ENCODE results near the gene RSKR.
"Not testable (repeated sequence)": the region's sequence is repeated elsewhere in the genome, so short reads cannot be mapped to it uniquely, and the experiment has no call there.

Gene RSKR

DNA sequence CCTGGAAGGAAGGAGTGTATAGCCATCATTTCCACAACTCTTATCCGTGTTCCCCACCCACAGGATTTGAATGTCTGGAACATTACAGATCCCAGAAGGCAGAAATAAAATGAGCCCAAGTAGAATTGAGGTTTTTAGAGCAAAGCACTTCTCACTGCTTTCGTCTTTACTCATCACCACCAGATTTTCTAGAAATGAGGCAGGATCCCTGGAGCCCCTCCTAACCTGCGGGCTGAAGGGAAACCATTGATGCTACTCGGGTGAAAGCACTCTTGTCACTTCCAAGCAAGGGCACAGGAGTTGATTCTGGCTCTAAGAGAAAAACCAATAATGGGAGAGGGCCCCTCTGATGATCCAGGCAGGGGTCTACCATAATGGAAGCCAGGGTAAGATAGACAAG is 34.5 kb downstream of the RSKR start:
- in situ Hi-C loops (cut with MboI; ENCODE audit: low sequenced_read_pairs) = no loop called here

DNA sequence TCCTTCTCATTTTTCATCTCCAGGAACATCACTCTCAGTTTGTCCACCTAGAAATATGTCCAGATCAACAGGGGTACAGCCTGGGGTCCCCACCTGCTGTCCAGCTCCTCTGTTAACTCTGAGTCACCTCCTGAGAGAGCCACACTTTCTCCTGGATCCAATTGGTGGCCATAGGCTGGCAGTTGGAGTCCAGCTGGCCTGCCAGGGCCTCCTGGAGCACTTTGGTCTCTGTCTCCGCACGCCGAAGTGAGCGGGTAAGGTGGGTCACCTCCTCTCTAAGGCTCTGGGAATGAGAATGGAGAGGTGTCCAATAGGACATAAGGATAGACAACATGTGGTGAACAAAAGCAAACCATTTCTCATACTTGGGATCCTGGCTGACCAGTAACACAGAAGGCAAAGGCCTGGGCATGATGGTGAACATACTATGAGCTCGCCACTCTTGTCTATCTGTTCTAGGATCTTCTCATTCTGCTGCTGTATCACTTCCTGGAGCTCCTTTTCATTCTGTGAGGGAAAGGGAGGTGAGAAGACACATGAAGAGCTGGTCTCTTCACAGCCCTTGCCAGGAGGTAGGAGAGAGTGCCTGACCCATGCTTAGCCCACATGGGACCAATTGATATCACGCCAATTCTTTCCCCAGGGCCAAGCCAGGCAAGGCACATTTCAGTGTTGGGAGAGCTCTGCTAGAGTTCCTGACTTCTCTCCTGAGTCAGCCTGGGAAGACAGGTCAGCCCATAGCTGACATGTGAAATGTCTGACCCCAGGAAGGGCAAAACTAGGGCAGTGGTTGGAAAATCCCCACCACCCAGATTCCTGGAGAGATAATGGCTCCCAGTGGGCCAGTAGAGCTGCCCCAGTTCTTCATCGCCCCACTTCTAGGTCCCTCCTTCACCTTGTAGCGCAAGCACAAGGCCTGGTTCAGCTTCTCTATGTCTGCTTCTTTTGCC is 35.5 kb downstream of the RSKR start:
- in situ Hi-C loops (cut with MboI; ENCODE audit: low sequenced_read_pairs) = no loop called here

DNA sequence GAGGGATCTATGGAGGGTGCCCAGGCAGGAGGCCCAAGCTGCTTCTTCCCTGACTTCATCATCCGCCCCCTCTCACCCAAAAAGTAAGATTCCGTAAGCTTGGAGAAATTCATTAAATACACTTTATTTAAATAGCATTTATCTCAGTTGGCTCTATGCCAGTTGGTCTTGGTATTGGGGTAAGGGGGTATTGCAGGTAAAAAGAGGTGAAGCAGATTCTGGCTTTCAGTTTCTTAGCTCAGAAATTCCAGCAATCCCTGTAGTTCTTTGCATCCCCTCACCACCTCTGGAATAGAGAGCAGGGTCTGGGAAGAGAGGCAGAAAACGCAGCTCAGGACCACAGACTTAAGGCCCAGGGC is 36.5 kb downstream of the RSKR start:
- in situ Hi-C loops (cut with MboI; ENCODE audit: low sequenced_read_pairs) = no loop called here

DNA sequence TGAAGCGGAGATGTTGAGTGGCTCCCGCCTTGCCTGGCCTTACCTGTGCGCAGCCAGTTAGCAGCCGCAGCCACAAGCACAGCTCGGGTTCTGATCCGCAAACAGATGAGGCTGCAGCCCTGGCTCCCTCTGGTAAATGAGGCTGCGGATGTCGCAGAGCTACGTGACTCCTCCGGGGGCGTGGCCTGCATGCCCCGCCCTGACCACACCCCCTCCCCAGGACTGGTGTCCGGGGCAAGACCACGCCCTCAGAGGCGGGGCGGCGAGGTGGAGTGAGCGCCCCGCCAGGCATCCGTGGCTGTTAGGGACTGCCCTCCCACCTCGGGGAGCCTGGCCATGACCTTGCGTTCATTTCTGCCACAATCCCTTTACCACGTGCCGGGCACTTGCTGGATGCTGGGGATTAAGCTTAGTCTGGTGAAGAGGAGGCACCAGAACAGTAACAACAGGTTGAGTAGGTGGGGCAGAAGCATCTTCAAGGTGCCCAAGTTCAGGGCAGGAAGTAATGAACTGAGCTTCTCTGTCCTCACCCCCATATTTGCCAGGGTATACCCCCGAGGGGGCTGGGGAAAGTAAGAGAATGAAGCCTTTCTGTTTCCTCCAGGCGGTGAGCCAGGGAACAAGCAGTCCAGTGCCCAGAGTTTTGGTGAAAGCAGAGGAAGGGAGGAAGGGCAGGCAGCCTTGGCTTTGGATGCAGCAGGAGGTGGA is 37.1 kb downstream of the RSKR start, which contains the start of gene ALDOC:
TSS of gene ALDOC (minus strand) at position 138 of the 708 bp plus-strand sequence. CDS start 1,363 bp downstream, outside the sequence.
- in situ Hi-C loops (cut with MboI; ENCODE audit: low sequenced_read_pairs) = no loop called here

DNA sequence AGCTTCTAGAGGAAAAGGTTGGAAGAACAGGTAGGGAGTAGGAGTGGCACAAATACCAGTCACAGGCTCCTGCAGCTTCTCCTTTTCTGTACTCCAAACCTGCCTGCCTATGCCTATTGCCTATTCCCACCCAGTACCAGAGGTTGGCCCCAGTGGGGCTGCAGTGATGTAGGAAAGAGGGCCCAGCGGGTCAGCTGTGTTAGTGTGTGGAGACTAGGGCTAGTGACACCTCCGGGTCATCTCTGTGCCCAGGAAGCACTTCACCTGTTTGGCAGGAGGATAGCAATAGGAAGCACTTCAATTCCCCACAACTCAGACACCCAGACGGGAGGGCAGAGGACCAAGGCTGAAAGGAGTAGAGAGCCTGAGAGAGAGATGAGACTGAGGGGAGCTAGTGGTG is 38.0 kb downstream of the RSKR start:
- in situ Hi-C loops (cut with MboI; ENCODE audit: low sequenced_read_pairs) = not testable (repeated sequence)

DNA sequence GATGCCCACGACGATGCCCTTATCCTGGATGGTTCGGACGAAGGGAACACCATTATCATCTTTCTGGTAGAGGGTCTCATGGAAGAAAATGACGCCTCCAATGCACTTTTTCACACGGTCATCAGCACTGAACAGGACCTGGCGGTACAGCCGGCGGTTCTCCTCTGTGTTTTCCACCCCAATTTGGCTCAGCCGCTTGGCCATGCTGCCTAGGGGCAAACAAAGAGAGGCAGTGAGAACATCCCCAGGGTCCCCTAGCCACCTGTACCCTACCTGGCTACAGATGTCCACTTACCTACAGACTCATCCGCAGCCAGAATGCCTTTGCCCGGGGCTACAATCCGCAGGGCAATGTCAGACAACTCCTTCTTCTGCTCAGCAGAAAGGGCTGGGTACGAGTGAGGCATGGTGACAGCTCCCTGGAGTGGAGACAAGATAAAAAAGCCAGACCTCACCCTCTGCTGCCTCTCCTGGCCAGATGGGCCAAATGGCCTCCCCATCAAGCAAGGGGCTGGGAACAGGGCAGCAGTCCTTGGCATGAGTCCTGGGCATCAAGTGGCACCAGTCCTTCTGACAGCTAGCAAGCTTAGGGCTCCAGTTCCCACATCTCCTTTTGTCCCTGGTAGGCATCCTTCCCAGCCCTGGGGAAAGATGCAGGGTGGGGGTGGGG is 38.7 kb downstream of the RSKR start:
- in situ Hi-C loops (cut with MboI; ENCODE audit: low sequenced_read_pairs) = no loop called here

DNA sequence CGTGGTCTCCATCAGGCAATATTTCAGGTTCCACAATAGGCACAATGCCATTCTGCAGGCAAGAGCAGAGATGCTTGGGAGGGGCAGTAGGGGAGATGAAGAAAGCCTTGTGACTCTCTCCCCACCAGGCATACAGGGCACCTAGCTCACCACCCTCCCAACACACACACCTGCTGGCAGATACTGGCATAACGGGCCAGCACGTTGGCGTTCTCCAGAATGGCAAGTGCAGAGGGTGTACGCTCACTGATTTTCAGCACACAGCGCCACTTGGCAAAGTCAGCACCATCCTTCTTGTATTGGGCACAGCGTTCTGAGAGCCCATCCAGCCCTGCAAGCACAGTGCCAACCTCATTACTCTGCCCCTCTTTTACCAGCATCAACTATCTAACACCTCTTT is 39.5 kb downstream of the RSKR start:
- in situ Hi-C loops (cut with MboI; ENCODE audit: low sequenced_read_pairs) = no loop called here

DNA sequence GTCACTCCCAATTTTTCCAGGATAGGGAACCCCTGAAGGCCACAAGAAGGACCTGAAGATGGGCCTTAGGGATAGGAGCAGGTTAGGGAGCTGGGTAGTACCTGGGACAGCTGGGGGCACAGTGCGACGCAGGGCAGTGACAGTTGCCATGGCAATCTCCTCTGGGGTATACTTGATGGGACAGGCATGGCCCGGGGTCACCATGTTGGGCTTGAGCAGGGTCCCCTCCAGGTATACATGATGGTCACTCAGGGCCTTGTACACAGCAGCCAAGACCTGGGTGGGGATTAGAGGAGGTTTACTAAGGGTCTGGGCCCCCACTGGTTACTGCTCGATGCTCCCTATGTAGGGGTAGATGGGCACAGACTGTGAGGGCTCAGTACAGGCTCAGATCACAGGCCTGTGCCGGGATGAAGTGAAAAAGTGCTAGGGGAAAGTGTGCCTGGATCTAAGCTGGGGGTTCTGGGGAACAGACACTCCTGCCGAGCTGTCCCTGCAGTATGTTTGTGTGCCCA is 40.0 kb downstream of the RSKR start:
- in situ Hi-C loops (cut with MboI; ENCODE audit: low sequenced_read_pairs) = no loop called here

DNA sequence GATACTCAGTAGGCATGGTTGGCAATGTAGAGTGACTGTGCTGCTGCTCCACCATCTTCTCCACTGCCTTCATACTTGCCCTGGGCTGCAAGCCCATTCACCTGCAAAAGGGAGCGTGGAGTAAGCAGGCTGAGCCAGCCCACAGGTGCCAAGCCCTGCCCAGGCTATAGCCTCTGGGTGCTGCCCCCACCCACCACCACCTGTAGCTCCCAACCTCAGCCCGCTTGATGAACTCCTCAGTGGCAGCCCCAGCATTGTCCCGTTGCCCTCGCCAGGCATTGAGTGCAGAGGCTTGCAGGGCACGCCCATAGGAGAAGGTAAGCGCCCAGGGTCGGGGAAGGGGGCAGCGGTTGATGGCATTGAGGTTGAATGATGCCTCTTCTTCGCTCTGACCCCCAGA is 40.5 kb downstream of the RSKR start:
- in situ Hi-C loops (cut with MboI; ENCODE audit: low sequenced_read_pairs) = no loop called here

DNA sequence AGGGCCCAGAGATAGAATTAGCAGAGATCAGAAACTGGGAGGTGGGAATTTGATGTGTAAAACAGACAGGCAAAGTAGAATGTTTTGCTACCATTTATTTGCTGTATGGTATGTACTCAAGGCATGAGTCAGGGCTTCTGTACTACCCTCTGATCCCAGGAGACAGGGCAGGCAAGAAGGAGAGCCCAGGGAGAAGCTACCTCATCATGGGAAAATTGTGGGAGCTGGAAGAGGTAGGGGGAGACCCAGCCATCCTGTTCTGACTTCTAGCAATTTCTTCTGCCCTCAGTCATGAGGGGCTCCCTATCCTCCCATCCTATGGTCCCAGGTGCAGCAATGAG is 41.0 kb downstream of the RSKR start:
- in situ Hi-C loops (cut with MboI; ENCODE audit: low sequenced_read_pairs) = no loop called here

DNA sequence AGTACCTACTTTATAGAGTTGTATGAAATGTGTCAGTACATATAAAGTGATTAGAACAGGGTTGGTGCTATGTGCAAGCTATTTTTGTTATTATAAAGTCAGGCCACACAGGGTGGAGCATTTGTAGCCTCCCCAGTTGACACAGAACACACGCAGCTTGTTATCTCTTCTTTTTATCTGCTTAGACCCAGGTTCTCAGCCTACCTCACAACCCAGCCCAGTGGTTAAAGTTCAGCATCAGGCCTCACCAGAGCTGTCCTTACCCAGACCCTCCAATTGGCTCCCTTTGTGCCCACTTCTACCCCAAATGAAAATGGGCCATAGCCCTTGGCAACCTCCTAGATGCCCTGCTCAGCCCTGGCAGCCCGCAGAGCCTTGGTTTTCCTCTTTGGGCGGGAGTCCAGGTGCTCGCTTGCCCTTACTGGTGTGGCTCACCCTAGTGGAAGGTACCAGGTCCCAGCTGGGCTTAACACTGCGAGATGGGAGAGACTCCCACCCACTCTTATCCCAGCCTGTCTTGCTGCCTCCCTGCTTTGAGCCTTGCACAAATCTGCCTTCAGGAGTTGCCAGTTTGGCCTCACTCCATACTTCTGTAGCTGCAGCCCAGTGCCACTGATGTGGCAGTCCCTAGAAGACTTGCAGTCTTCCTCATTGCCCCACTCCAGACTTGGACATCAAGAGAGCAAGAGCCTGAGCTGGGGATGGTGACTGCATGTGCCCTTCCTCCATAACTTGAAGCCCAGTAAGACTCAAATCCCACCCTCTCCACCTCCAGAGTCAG is 41.5 kb downstream of the RSKR start:
- in situ Hi-C loops (cut with MboI; ENCODE audit: low sequenced_read_pairs) = no loop called here

DNA sequence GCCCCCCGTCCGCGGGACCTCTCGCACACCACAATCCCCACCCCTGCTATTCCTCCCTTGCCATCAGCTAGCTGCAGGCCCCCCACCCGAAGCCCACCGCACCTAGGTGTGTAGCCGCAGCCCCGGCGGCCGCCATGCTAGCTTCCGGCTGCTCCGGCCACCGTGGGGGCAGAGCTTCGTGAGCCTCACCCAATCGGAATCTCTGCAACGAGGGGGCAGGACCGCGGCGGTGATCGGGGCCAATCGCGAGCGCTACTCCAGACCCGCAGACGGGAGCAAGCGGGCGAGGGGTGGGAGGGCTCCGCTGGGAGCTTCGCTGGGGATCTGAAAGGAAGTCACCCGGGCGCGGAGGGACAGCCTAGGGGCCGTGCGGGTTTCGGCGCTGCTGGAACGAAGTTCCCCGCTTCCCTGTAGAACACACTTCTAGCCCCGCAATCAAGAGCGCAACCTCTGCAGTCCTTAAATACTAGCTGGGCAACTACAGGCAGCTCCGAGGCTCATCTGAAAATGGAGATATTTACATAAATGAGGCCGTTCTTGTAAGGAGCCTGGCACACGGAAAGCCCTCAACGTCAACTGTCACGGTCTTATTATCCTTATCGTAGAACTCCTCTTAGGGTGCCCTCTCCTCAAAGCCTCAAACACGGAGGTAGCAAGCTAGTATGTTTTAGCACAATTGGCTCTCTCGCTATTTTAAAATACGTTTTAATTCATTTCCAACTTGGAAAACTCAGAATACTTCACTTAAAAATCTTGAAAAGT is 42.4 kb downstream of the RSKR start, which contains the start of gene PIGS:
TSS of gene PIGS (minus strand) at position 164 of the 762 bp plus-strand sequence. CDS start at position 136, 28 bp downstream.
- in situ Hi-C loops (cut with MboI; ENCODE audit: low sequenced_read_pairs) = no loop called here

DNA sequence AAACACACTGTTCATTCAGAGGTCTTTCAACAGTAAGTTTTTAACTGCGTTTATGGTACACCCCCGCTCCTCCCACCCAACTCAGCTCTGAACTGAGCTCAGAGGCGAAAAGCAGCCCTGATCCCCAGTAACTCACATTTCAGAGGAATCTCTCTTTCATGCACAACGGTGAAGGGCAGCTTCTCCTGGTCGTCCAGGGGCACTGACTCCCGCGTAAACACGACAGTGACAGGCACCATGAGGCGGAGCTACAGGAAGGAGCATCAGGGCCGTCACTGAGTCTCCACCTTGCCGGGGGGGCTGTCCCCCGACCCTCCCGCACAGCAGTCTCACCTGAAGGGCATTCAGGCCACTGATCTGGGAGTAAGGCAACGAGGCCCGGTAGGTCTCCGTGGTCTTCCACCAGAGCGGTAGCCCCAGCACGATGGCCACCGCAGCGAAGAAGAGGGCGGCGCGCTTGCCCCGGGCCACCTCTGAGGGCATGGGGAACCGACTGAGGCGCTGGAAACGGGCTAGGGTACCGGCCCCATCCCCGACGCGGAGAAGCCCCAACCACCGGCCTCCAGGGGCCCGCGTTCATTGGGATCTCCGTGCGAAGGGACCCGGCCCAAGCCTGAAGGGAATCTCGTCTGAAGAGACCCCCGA is 43.1 kb downstream of the RSKR start:
- in situ Hi-C loops (cut with MboI; ENCODE audit: low sequenced_read_pairs) = no loop called here

DNA sequence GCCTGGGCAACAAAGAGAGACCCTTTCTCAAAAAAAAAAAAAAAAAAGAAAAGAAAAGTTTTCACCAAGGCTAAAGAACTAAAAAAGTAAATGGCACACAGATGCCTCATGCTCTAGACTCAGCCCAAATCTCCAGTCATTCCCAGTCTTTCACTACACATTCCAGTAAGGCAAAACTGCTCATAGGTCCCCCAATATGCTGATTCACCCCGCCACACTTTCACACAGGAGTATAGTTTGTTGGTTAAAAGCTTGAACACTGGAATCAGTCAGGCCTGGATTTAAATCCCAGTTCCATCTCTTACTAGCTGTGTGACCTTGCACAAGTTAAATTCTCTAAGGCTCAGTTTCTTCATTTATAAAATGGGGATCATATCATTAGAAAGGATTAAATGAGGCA is 44.5 kb downstream of the RSKR start:
- in situ Hi-C loops (cut with MboI; ENCODE audit: low sequenced_read_pairs) = no loop called here

DNA sequence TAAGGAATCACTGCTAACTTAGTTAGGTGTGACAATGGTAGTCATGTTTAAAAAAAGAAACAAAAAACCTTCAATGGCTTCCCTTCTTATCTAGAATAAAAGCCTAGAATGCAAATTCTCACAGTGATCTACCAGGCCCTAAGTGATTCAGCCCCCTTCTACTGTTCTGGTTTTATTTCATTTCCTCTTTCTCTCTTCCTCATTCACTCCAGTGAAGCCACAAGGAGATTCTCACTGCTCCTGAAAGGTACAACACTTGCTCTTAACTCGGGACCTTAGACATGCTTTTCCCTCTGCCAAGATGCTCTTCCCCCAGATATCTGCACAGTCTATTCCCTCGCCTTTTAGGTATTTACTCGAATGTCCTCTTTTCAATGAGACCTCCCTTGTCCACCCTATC is 46.4 kb downstream of the RSKR start:
- in situ Hi-C loops (cut with MboI; ENCODE audit: low sequenced_read_pairs) = no loop called here

DNA sequence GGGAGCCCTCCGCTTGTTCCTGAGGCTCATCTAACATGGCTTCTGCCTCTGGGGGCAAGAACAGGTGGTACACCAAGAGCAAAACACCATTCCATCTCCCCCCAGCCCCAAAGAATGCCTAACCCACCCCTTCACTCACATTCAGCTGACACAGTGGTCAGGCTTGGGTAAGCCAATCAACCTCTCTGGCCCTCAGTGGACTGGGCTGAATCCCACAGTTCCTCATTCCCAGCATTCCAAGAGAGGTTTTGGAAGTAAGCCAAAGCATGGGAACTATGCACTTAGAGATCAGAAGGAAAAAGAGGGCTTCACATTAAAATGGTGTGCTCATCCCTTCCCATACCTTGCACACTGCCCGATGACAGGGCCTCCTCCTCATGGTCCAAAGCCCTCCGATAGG is 50.5 kb downstream of the RSKR start:
- in situ Hi-C loops (cut with MboI; ENCODE audit: low sequenced_read_pairs) = no loop called here

All from hTERT RPE-1 (cell line).